ENCODE results near the gene POM121C. TPM values are rescaled to one million over a fixed set of nuclear protein-coding genes. Genes with fewer than 3 reads are reported as not detected.
A peak's percentile ranks its signal among the peaks of the same experiment; 100 is the strongest.
"Not testable (repeated sequence)": the region's sequence is repeated elsewhere in the genome, so short reads cannot be mapped to it uniquely, and the experiment has no call there.

POM121C gene
- total RNA-seq: 22.3 TPM
- long read RNA-seq, partial matches to known transcripts: 10 of 20 reads
- long read RNA-seq, other reads (novel, unspliced or antisense): 10 of 20 reads

- DNase-seq (peak; percentile 96), ATAC-seq (peak; percentile 100)
- intact Hi-C loops (cut with micrococcal nuclease): not testable (repeated sequence)
Observed at GRCh38 chr7:75485979-75486643, at the start of gene POM121C. Gene POM121C (minus strand): TSS chr7:75486299. CDS start chr7:75441496, 44,803 bp downstream.

DNA sequence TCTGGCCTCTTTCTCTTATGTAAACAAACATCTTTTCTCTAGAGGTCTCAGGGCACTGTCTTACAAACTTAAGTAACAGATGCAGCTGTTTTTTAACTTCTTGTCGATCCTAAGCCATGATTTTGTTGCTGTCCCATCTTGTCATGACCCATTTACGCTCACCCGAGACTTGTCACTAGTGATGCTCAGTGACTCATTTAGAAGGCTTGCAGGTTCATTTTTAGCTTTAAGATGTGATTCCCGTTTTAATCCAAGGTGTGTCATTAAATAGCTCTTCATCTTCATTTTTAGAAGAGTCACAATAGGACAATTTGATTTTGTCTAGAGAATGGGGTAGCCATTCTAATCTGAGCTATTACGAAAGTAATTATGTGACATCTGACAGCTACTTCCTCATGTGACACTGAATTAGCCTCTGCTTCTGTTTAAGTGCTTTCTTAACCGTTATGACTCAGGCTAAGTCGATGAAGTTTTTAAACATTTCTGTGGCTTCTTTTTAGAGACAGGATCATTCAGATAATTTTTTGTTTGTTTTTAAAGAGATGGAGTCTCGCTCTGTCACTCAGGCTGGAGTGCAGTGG lies 48.7 kb upstream of the POM121C start:
- no peak for ATAC-seq

GRCh38 chr7:75533926-75534325 lies 47.8 kb upstream of the POM121C start:
- ATAC-seq: no peak
- DNase-seq: no peak
- intact Hi-C loops (cut with micrococcal nuclease): no loop called here

More for the DNA sequence above, 48.7 kb upstream of the POM121C start:
- DNase-seq: no peak
- intact Hi-C loops (cut with micrococcal nuclease): no loop called here

GRCh38 chr7:75532639-75533038 lies 46.5 kb upstream of the POM121C start:
- intact Hi-C loops (cut with micrococcal nuclease): no loop called here
- ATAC-seq: no peak
- DNase-seq: no peak

DNA sequence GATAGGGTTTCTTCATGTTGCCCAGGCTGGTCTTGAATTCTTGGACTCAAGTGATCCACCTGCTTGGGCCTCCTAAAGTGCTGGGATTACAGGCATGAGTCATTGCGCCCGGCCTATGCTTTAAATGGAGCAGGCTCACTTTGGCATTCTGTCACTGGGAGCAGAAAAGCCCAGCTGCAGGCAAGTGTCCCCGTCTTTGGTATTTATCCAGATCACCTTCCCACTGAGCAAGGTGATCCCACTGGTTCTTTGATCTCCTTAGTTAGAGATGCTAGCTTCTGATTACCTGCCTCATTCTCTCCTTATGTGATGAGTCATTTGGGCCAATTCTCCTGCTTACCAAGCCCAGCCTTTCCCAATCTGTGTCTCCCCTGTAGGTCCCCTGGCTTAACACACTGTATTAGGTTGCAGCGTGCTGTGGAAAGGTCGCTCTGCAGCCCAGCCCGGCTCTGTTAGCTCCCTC lies 45.3 kb upstream of the POM121C start:
- no peak for ATAC-seq
- intact Hi-C loops (cut with micrococcal nuclease): no loop called here
- DNase-seq: no peak

- ATAC-seq; DNase-seq; intact Hi-C loops (cut with micrococcal nuclease): not testable (repeated sequence)
Observed at GRCh38 chr7:75527224-75527722, 41.2 kb upstream of the POM121C start.

GRCh38 chr7:75521727-75522126 lies 35.6 kb upstream of the POM121C start:
- DNase-seq; intact Hi-C loops (cut with micrococcal nuclease); ATAC-seq: not testable (repeated sequence)

GRCh38 chr7:75518842-75519241 lies 32.7 kb upstream of the POM121C start:
- intact Hi-C loops (cut with micrococcal nuclease): not testable (repeated sequence)

GRCh38 chr7:75509033-75509432 lies 22.9 kb upstream of the POM121C start:
- intact Hi-C loops (cut with micrococcal nuclease); ATAC-seq; DNase-seq: not testable (repeated sequence)

More at GRCh38 chr7:75518842-75519241, 32.7 kb upstream of the POM121C start:
- not testable (repeated sequence) for ATAC-seq, DNase-seq

- intact Hi-C loops (cut with micrococcal nuclease); ATAC-seq; DNase-seq: not testable (repeated sequence)
Observed at GRCh38 chr7:75492020-75492419, 5.9 kb upstream of the POM121C start, which contains the start of gene SPDYE5. Gene SPDYE5 (plus strand): TSS chr7:75492320. CDS start chr7:75494048, 1,728 bp downstream.

DNA sequence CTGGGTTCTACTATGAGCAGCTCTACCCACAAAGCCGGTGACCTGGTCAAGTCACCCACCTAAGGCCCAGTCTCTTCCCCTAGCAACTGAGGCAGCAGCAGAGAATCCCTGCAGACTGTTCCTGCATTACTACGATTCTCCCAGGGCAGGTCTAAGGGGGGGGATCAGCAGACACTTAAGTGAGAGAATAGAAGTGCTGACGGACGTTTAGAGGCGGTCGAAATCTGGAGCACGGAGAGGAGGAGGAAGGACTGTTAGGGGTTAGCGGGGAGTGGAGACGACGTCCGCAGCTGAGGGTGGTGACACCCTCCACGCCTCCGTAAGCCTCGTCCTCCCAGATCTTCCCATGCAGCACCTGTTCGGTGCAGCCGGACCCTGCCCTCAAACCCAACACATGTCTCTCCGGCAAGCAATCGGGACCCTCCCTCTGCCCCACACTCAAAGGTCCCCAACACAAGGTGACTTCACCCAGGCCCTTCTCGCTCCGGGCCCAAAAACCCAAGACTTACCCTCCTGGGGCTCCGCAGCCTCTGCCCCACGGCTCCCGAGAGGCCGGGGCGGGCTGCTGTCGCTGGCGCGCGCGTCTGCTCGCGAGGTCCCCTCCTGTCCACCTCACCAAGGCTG lies 632 bp downstream of the POM121C start:
- DNase-seq; ATAC-seq; intact Hi-C loops (cut with micrococcal nuclease): not testable (repeated sequence)

DNA sequence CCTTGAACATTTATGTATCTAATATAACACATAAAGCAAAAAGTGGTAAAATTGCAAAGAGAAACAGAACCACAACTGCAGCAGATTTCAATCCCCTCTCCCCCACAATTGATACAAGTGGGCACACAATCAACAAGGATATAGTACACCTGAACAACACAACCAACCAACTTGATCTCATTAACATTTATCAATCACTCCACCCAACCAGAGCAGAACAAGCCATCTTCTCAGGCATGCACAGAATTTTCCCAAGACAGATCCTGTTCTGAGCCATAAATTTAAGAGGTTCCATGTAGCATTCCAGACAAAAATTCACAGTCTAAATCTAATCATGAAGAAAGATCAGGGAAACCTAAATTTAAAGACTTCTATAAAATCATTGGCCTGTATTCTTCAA lies 5.8 kb downstream of the POM121C start:
- DNase-seq; intact Hi-C loops (cut with micrococcal nuclease); ATAC-seq: not testable (repeated sequence)

- intact Hi-C loops (cut with micrococcal nuclease); ATAC-seq; DNase-seq: not testable (repeated sequence)
Observed at GRCh38 chr7:75477457-75477856, 8.6 kb downstream of the POM121C start.

- intact Hi-C loops (cut with micrococcal nuclease); ATAC-seq; DNase-seq: not testable (repeated sequence)
Observed at GRCh38 chr7:75470166-75470565, 15.9 kb downstream of the POM121C start.

DNA sequence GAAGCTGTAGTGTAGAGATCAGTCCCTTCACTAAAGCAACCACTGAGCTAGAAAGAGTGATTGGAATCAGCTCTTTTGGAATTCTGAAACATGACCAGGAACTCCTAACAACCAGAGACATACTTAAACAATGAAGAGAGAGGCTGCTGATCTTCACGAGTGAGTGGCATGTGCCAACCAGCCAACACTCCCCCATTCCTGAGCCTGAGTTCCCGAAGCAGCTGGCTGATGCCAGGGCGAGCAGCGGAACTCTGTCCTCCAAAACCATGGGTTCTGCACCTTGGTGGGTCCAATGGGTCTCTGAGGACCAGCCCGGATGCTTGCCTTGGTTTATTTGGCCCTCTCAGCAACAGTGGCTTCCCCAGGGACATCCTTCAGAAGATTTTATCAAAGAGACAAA lies 25.6 kb downstream of the POM121C start:
- peak; percentile 43 for ATAC-seq
- DNase-seq; intact Hi-C loops (cut with micrococcal nuclease): not testable (repeated sequence)

DNA sequence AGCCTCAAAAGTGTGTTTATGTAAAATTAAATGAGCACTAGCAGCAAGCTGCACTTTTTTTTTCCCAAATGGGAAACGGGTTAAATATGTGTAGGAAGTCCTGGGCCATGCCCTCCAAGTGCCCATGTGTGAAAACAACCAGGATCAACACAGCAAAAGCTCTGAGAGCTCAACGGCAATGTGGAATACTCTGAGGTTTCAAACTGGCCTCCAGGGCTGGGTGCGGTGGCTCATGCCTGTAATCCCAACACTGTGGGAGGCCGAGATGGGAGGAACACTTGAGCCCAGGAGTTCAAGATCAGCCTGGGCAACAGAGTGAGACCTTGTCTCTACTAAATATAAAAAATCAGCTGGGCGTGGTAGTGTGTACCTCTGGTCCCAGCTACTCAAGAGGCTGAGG lies 28.1 kb downstream of the POM121C start:
- intact Hi-C loops (cut with micrococcal nuclease); DNase-seq; ATAC-seq: not testable (repeated sequence)

- ATAC-seq; DNase-seq; intact Hi-C loops (cut with micrococcal nuclease): not testable (repeated sequence)
Observed at GRCh38 chr7:75456403-75456802, 29.7 kb downstream of the POM121C start.

GRCh38 chr7:75452494-75452955 lies 33.6 kb downstream of the POM121C start:
- intact Hi-C loops (cut with micrococcal nuclease); DNase-seq: not testable (repeated sequence)
- peak; percentile 76 for ATAC-seq

GRCh38 chr7:75449946-75450345 lies 36.2 kb downstream of the POM121C start:
- DNase-seq; intact Hi-C loops (cut with micrococcal nuclease); ATAC-seq: not testable (repeated sequence)
